SH-SY5Y (cell line): ENCODE data around the gene CAAP1.

ENCODE experiments used
- GATA2 ChIP-seq: IDR thresholded peaks from 2 replicates; pipeline ENCODE4 v1.6.1; 2011; ENCODE audit warnings: mild to moderate bottlenecking, low read depth, low read length
- GATA3 ChIP-seq: IDR thresholded peaks from 2 replicates; pipeline ENCODE4 v1.6.1; 2011; ENCODE audit warnings: low read depth, mild to moderate bottlenecking, low read length, moderate library complexity

GRCh38 chr9:26856413-26857032 is 36.1 kb downstream of the CAAP1 start:
- no peak for TF ChIP-seq GATA3
- no peak for TF ChIP-seq GATA2
